IMR-90 (cell line): ENCODE results near the gene NAV2. TPM values are rescaled to one million over a fixed set of nuclear protein-coding genes. Genes with fewer than 3 reads are reported as not detected.

Experiments
- ATAC-seq: fragments of 200-7000 bp; cut with Tn5 transposase; 2 replicates; pipeline ENCODE4 v1.9.1; 2020; ENCODE audit warnings: low read depth, mild to moderate bottlenecking, moderate library complexity
- BruUV-seq: library from RNA; stranded (reverse); fragments of 400-500 nt; replicated peaks from 2 replicates; lab custom pipeline; 2021; lab: Mats Ljungman, UMichigan
- CTCF ChIA-PET: fragments of 300-600 bp; formaldehyde crosslinking; extraction: SDS; loops from one replicate; lab custom pipeline; 2021; ENCODE audit warnings: antibody characterized with exemption; lab: Yijun Ruan, JAX
- POLR2A ChIA-PET: fragments of 300-600 bp; sonication (Branson Sonifier 250); formaldehyde crosslinking; loops from one replicate; lab custom pipeline; 2022; ENCODE audit warnings: antibody characterized with exemption; ENCODE audit not compliant: unreplicated experiment; lab: Charles Lee
- DNase-seq: peaks from one replicate; pipeline ENCODE4 v3.0.0; 2013
- H2AFZ ChIP-seq: replicated peaks from 2 replicates; pipeline ENCODE3; 2013; ENCODE audit warnings: low read length, mild to moderate bottlenecking; ENCODE audit not compliant: poor library complexity
- H2AK5ac ChIP-seq: 2 replicates; pipeline ENCODE4 v1.6.1; 2013; ENCODE audit warnings: low read depth, low read length, inconsistent platforms
- H2AK9ac ChIP-seq: replicated peaks from 2 replicates; pipeline ENCODE3; 2013; ENCODE audit warnings: mild to moderate bottlenecking, low read depth, low read length, moderate library complexity; ENCODE audit not compliant: poor library complexity
- H2BK120ac ChIP-seq: 2 replicates; pipeline ENCODE4 v1.6.1; 2013; ENCODE audit warnings: low read depth, low read length, inconsistent platforms
- H2BK15ac ChIP-seq: 3 replicates; pipeline ENCODE4 v1.6.1; 2013; ENCODE audit warnings: low read depth, low read length, inconsistent platforms
- H2BK20ac ChIP-seq: 2 replicates; pipeline ENCODE4 v1.6.1; 2013; ENCODE audit warnings: low read depth, mild to moderate bottlenecking, inconsistent platforms, low read length, moderate library complexity
- H2BK5ac ChIP-seq: 2 replicates; pipeline ENCODE4 v1.6.1; 2013; ENCODE audit warnings: mild to moderate bottlenecking, low read depth, low read length, inconsistent platforms; ENCODE audit not compliant: poor library complexity, severe bottlenecking
- H3K14ac ChIP-seq: replicated peaks from 2 replicates; pipeline ENCODE4 v1.6.1; 2013; ENCODE audit warnings: low read depth, low read length, inconsistent platforms
- H3K18ac ChIP-seq: 2 replicates; pipeline ENCODE4 v1.6.1; 2013; ENCODE audit warnings: low read depth, low read length, control low read depth
- H3K23ac ChIP-seq: 2 replicates; pipeline ENCODE4 v1.6.1; 2013; ENCODE audit warnings: low read depth, low read length, inconsistent platforms
- H3K27ac ChIP-seq: 2 replicates; pipeline ENCODE4 v1.5.1; 2013; ENCODE audit warnings: mild to moderate bottlenecking, control low read depth, low read length; ENCODE audit not compliant: insufficient read depth
- H3K27me3 ChIP-seq: 2 replicates; pipeline ENCODE4 v1.6.1; 2013; ENCODE audit warnings: low read length; ENCODE audit not compliant: control insufficient read depth, insufficient read depth
- H3K36me3 ChIP-seq: 2 replicates; pipeline ENCODE4 v1.6.1; 2013; ENCODE audit warnings: low read length, mixed read lengths; ENCODE audit not compliant: control insufficient read depth, insufficient read depth
- H3K4ac ChIP-seq: 2 replicates; pipeline ENCODE4 v1.6.1; 2013; ENCODE audit warnings: low read depth, low read length, inconsistent platforms
- H3K4me1 ChIP-seq: 2 replicates; pipeline ENCODE4 v1.6.1; 2013; ENCODE audit warnings: low read length, mixed read lengths; ENCODE audit not compliant: control insufficient read depth, insufficient read depth
- H3K4me2 ChIP-seq: 2 replicates; pipeline ENCODE4 v1.6.1; 2013; ENCODE audit warnings: low read depth, mild to moderate bottlenecking, control low read depth, low read length, moderate library complexity
- H3K4me3 ChIP-seq: 2 replicates; pipeline ENCODE4 v1.5.1; 2013; ENCODE audit warnings: low read depth, mild to moderate bottlenecking, control low read depth, low read length, moderate library complexity; ENCODE audit not compliant: insufficient read depth
- H3K56ac ChIP-seq: 2 replicates; pipeline ENCODE4 v1.6.1; 2013; ENCODE audit warnings: low read length, inconsistent platforms; ENCODE audit not compliant: insufficient read depth; ENCODE audit errors: extremely low read depth
- H3K79me1 ChIP-seq, 2 experiments: 2 replicates each; pipeline ENCODE4 v1.6.1; 2013; ENCODE audit warnings: low read length in 2 of 2, inconsistent platforms in 1 of 2, low read depth in 1 of 2
- H3K9ac ChIP-seq: 2 replicates; pipeline ENCODE4 v1.6.1; 2013; ENCODE audit warnings: low read depth, low read length, control low read depth
- H3K9me1 ChIP-seq: 2 replicates; pipeline ENCODE4 v1.6.1; 2013; ENCODE audit warnings: low read length, inconsistent platforms; ENCODE audit not compliant: insufficient read depth
- H3K9me3 ChIP-seq: 2 replicates; pipeline ENCODE4 v1.6.1; 2013; ENCODE audit warnings: low read length; ENCODE audit not compliant: control insufficient read depth, insufficient read depth
- H4K20me1 ChIP-seq: 2 replicates; pipeline ENCODE4 v1.6.1; 2013; ENCODE audit warnings: low read length, inconsistent platforms; ENCODE audit not compliant: insufficient read depth
- H4K5ac ChIP-seq: 2 replicates; pipeline ENCODE4 v1.6.1; 2013; ENCODE audit warnings: mild to moderate bottlenecking, low read depth, low read length, control low read depth
- H4K8ac ChIP-seq, 2 experiments: 2 replicates each; pipeline ENCODE4 v1.6.1; 2013; ENCODE audit warnings: low read depth in 2 of 2, low read length in 2 of 2, control low read depth in 1 of 2, inconsistent platforms in 1 of 2
- H4K91ac ChIP-seq: 2 replicates; pipeline ENCODE4 v1.6.1; 2013; ENCODE audit warnings: low read depth, low read length, inconsistent platforms; ENCODE audit not compliant: insufficient read depth
- BHLHE40 ChIP-seq: fragments of 150-350 bp; IDR thresholded peaks from 2 replicates; pipeline ENCODE4 v1.6.1; 2016; ENCODE audit warnings: mild to moderate bottlenecking, low read depth, low read length
- CEBPB ChIP-seq: IDR thresholded peaks from 2 replicates; pipeline ENCODE4 v1.6.1; 2012; ENCODE audit warnings: low read depth, low read length, improper control_type of control experiment
- CHD1 ChIP-seq: IDR thresholded peaks from 2 replicates; pipeline ENCODE4 v1.6.1; 2012; ENCODE audit warnings: low read depth, low read length, improper control_type of control experiment
- FOS ChIP-seq: fragments of 150-350 bp; IDR thresholded peaks from 2 replicates; pipeline ENCODE4 v1.6.1; 2016; ENCODE audit warnings: low read depth, low read length
- MAFK ChIP-seq: IDR thresholded peaks from 2 replicates; pipeline ENCODE4 v1.6.1; 2012; ENCODE audit warnings: low read depth, low read length, improper control_type of control experiment
- MAZ ChIP-seq: IDR thresholded peaks from 2 replicates; pipeline ENCODE4 v1.6.1; 2012; ENCODE audit warnings: low read depth, mild to moderate bottlenecking, low read length, improper control_type of control experiment, moderate library complexity, borderline replicate concordance
- MXI1 ChIP-seq: IDR thresholded peaks from 2 replicates; pipeline ENCODE4 v1.6.1; 2012; ENCODE audit warnings: low read depth, mild to moderate bottlenecking, low read length, moderate library complexity, borderline replicate concordance
- NFE2L2 ChIP-seq: fragments of 150-350 bp; IDR thresholded peaks from 2 replicates; pipeline ENCODE4 v1.6.1; 2016; ENCODE audit warnings: low read depth, mild to moderate bottlenecking, low read length
- POLR2A ChIP-seq: IDR thresholded peaks from 2 replicates; pipeline ENCODE4 v1.6.1; 2012; ENCODE audit warnings: mild to moderate bottlenecking, low read depth, low read length
- RAD21 ChIP-seq: IDR thresholded peaks from 2 replicates; pipeline ENCODE4 v1.6.1; 2012; ENCODE audit warnings: low read length, improper control_type of control experiment
- RCOR1 ChIP-seq: IDR thresholded peaks from 2 replicates; pipeline ENCODE4 v1.6.1; 2012; ENCODE audit warnings: mild to moderate bottlenecking, low read length, improper control_type of control experiment; ENCODE audit not compliant: insufficient replicate concordance
- RFX5 ChIP-seq: IDR thresholded peaks from 2 replicates; pipeline ENCODE4 v1.8.0; 2012; ENCODE audit warnings: low read depth, mild to moderate bottlenecking, low read length, moderate library complexity
- SMC3 ChIP-seq: fragments of 150-350 bp; IDR thresholded peaks from 2 replicates; pipeline ENCODE4 v1.6.1; 2016; ENCODE audit warnings: low read depth, mild to moderate bottlenecking, antibody characterized with exemption, low read length, moderate library complexity
- WGBS, 2 experiments: methylation state at CpG; one replicate each; pipeline versions ENCODE4 v1.1.5 to v1.1.7; 2013; ENCODE audit warnings: missing lambda C conversion rate in 2 of 2; ENCODE audit not compliant: insufficient read length in 1 of 2; ENCODE audit errors: extremely low coverage in 2 of 2; 5-methylcytosine and 5-hydroxymethylcytosine counted together
- dilution Hi-C: fragments of 300-500 bp; cut with HindIII; formaldehyde crosslinking; loops from one replicate; pipeline ENCODE4 v1.14.3; 2018; ENCODE audit warnings: low sequenced_read_pairs; ENCODE audit not compliant: unreplicated experiment
- in situ Hi-C: fragments of 300-500 bp; cut with MboI; formaldehyde crosslinking; loops from 3 replicates; pipeline ENCODE4 v1.14.3; 2019; ENCODE audit warnings: low sequenced_read_pairs, inconsistent platforms, mixed read lengths
- intact Hi-C: fragments of 100-400 bp; cut with micrococcal nuclease; formaldehyde crosslinking; loops from 2 replicates; pipeline ENCODE4 v1.10.0; 2022
- polyA plus RNA-seq, 3 experiments: library from polyadenylated mRNA; depleted of rRNA; stranded (reverse); fragments of >200 nt; gene quantifications; 2 replicates each; pipeline ENCODE4 v1.2.3, GENCODE V29; 2012; ENCODE audit warnings: low replicate concordance in 1 of 3
- total RNA-seq: library from RNA; depleted of rRNA; stranded (reverse); fragments of >200 nt; gene quantifications from 2 replicates; pipeline ENCODE4 v1.2.3, GENCODE V29; 2012
- TF ChIP-seq, protein P1 (sequence below): fragments of 150-350 bp; IDR thresholded peaks from 2 replicates; pipeline ENCODE4 v1.6.1; 2016; ENCODE audit warnings: low read depth, mild to moderate bottlenecking, low read length, moderate library complexity, borderline replicate concordance
- TF ChIP-seq, protein P2 (sequence below): conservative IDR thresholded peaks from 2 replicates; pipeline ENCODE4 v1.5.1; 2012; ENCODE audit warnings: mild to moderate bottlenecking, low read depth, low read length, improper control_type of control experiment
- TF ChIP-seq, protein P3 (sequence below): fragments of 150-350 bp; IDR thresholded peaks from 2 replicates; pipeline ENCODE4 v1.6.1; 2017; ENCODE audit warnings: mild to moderate bottlenecking, antibody characterized with exemption, low read length, low read depth

The NAV2 gene
- total and polyA plus RNA-seq, 2 of the 4 experiments (the other 2 are of a cell fraction): 4.5 to 12.6 TPM

- TF ChIP-seq MAFK (no peak), CEBPB (no peak), FOS (no peak), RFX5 (no peak), RCOR1 (no peak), BHLHE40 (no peak), POLR2A (no peak), MAZ (no peak), MXI1 (no peak), RAD21 (no peak), CHD1 (no peak), SMC3 (no peak), NFE2L2 (no peak)
- TF ChIP-seq, protein P1, sequence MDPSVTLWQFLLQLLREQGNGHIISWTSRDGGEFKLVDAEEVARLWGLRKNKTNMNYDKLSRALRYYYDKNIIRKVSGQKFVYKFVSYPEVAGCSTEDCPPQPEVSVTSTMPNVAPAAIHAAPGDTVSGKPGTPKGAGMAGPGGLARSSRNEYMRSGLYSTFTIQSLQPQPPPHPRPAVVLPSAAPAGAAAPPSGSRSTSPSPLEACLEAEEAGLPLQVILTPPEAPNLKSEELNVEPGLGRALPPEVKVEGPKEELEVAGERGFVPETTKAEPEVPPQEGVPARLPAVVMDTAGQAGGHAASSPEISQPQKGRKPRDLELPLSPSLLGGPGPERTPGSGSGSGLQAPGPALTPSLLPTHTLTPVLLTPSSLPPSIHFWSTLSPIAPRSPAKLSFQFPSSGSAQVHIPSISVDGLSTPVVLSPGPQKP: no peak
- TF ChIP-seq, protein P2, sequence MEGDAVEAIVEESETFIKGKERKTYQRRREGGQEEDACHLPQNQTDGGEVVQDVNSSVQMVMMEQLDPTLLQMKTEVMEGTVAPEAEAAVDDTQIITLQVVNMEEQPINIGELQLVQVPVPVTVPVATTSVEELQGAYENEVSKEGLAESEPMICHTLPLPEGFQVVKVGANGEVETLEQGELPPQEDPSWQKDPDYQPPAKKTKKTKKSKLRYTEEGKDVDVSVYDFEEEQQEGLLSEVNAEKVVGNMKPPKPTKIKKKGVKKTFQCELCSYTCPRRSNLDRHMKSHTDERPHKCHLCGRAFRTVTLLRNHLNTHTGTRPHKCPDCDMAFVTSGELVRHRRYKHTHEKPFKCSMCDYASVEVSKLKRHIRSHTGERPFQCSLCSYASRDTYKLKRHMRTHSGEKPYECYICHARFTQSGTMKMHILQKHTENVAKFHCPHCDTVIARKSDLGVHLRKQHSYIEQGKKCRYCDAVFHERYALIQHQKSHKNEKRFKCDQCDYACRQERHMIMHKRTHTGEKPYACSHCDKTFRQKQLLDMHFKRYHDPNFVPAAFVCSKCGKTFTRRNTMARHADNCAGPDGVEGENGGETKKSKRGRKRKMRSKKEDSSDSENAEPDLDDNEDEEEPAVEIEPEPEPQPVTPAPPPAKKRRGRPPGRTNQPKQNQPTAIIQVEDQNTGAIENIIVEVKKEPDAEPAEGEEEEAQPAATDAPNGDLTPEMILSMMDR: no peak
- TF ChIP-seq, protein P3, sequence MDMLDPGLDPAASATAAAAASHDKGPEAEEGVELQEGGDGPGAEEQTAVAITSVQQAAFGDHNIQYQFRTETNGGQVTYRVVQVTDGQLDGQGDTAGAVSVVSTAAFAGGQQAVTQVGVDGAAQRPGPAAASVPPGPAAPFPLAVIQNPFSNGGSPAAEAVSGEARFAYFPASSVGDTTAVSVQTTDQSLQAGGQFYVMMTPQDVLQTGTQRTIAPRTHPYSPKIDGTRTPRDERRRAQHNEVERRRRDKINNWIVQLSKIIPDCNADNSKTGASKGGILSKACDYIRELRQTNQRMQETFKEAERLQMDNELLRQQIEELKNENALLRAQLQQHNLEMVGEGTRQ: no peak
- H2AK5ac ChIP-seq: no peak overlapping the region
- H2BK120ac ChIP-seq: no peak overlapping the region
- H3K4me1 ChIP-seq: peaks cover 15% of the 10 kb centered on the region
- no peak overlapping the region for H2AK9ac ChIP-seq
- H3K79me1 ChIP-seq: peaks cover 18 to 61% of the 10 kb centered on the region in 2 experiments
- H4K8ac ChIP-seq: no peak overlapping the region
- no peak overlapping the region for H2BK15ac ChIP-seq
- H3K27me3 ChIP-seq: no peaks in the 10 kb centered on the region
- H3K9ac ChIP-seq: no peak overlapping the region
- ATAC-seq (no peak), DNase-seq (no peak)
- peaks cover 15% of the 10 kb centered on the region; the same call in 1 of the 2 replicates for H4K20me1 ChIP-seq
- no TSS peak for BruUV-seq
- no peak overlapping the region for H4K5ac ChIP-seq
- no peaks in the 10 kb centered on the region for H3K9me3 ChIP-seq
- dilution Hi-C loops: no loop called here
- no peak overlapping the region for H3K27ac ChIP-seq
- no peak overlapping the region for H2BK20ac ChIP-seq
- H3K56ac ChIP-seq: no peak overlapping the region
- intact Hi-C loops: no loop called here
- POLR2A ChIA-PET: no interaction called here
- H3K14ac ChIP-seq: no peak overlapping the region
- H3K36me3 ChIP-seq: no peaks in the 10 kb centered on the region
- CTCF ChIA-PET: no interaction called here
- no peak overlapping the region for H3K18ac ChIP-seq
- H2BK5ac ChIP-seq: no peak overlapping the region
- no peak overlapping the region for H3K4ac ChIP-seq
- 77% methylated on average over 5 of the region's 7 CpGs; no CpG with 5 or more reads in 1 of the 2 experiments for WGBS, 2 experiments
- in situ Hi-C loops: no loop called here
- H3K4me2 ChIP-seq: no peak overlapping the region
- H3K9me1 ChIP-seq: peaks cover 17% of the 10 kb centered on the region; the same call in 1 of the 2 replicates
- H3K23ac ChIP-seq: no peak overlapping the region
- H4K91ac ChIP-seq: no peak overlapping the region
- no peak overlapping the region for H2AFZ ChIP-seq
- no peak overlapping the region for H3K4me3 ChIP-seq
Observed at GRCh38 chr11:19955660-19956059, 243.0 kb downstream of the NAV2 start.
